Astrocyte (in vitro differentiated cells and primary cell): Measurements from ENCODE around the gene S100A3.

ENCODE experiments used
- EZH2 ChIP-seq: IDR thresholded peaks from 2 replicates; pipeline ENCODE4 v1.6.1; 2012; ENCODE audit warnings: mild to moderate bottlenecking, low read length, inconsistent platforms; ENCODE audit not compliant: insufficient read depth
- TF ChIP-seq, protein P1 (sequence below): IDR thresholded peaks from 2 replicates; pipeline ENCODE4 v1.5.1; 2011; ENCODE audit warnings: low read depth, mild to moderate bottlenecking, inconsistent platforms, low read length, moderate library complexity; ENCODE audit not compliant: insufficient read depth

DNA sequence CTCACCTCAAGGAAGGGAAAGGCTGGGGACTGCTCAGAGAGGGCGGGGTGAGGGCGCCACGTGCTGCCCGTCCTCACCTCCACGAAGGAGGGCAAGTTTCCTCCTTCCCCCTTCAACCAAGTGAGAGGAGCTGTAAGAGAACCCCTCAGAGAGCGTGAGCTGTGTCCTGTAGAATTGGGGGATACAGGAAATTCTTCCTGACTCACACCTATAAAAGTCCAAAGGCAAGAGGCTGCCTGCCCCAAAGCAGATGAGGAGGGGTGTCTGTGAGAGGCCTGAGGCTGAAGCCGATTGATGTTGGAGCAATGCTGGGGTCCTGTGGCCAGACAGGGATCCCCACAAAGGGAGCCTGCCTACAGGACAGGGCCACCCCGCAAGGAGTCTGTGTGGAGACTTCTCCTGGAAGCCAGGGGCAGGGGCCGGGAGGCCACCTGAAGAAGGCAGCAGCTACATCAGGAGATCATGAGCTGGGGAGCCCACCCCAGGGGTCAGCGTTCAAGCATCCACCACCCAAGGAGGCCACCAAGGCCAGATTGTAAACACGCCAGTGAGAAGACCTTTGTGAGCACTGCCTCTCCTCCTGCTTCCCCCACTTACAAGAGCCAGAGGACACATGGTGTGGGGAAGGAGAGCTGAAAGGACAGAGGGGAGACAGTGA, 41.0 kb downstream of the S100A3 start:
- TF ChIP-seq, protein P1, sequence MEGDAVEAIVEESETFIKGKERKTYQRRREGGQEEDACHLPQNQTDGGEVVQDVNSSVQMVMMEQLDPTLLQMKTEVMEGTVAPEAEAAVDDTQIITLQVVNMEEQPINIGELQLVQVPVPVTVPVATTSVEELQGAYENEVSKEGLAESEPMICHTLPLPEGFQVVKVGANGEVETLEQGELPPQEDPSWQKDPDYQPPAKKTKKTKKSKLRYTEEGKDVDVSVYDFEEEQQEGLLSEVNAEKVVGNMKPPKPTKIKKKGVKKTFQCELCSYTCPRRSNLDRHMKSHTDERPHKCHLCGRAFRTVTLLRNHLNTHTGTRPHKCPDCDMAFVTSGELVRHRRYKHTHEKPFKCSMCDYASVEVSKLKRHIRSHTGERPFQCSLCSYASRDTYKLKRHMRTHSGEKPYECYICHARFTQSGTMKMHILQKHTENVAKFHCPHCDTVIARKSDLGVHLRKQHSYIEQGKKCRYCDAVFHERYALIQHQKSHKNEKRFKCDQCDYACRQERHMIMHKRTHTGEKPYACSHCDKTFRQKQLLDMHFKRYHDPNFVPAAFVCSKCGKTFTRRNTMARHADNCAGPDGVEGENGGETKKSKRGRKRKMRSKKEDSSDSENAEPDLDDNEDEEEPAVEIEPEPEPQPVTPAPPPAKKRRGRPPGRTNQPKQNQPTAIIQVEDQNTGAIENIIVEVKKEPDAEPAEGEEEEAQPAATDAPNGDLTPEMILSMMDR, result no peak
- TF ChIP-seq EZH2, result no peak
